Measurements from ENCODE around the gene TRIML2.

DNA sequence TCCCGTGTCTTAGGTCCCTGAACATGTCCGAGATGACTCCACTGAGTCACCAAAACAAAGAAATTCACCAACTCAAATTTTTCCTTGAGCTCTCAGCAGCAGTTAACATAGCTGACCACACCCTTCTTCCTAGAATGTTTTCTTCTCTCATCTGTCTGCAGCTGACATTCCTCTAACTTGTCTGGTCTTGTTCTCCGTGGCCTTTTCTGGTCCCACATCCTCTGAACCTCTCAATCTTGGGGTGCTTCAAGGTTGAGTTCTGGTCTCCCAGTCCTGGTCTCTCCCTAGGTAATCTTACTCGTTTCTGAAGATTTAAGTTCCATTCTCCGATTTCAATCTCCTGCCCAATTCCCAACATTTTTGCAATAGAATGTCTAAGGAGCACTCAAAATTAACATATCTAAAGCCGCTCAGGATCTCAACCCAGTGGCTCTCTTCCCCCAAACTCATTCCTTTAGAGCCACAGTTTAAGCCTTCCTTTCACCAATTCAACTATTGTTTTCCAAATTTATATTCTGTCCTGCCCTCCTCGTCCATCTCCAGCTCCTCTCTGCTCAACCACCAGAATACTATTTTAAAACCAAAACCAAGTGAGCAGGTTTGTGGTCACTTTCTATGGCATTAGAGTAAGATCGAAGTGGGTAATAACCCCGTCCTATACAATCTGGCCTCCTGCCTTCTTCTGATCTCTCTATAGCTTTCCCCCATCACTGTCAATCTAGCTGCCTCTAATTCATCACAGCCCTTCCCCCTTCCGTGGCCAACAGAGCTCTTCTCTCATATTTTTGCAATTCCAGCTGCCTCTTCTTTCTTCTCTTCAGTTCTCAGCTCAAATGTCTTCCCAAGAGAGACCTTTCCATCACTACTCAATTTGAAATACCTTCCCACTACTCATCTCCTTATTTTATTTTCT lies 1.2 kb downstream of the TRIML2 start:
- TF ChIP-seq, protein P1, sequence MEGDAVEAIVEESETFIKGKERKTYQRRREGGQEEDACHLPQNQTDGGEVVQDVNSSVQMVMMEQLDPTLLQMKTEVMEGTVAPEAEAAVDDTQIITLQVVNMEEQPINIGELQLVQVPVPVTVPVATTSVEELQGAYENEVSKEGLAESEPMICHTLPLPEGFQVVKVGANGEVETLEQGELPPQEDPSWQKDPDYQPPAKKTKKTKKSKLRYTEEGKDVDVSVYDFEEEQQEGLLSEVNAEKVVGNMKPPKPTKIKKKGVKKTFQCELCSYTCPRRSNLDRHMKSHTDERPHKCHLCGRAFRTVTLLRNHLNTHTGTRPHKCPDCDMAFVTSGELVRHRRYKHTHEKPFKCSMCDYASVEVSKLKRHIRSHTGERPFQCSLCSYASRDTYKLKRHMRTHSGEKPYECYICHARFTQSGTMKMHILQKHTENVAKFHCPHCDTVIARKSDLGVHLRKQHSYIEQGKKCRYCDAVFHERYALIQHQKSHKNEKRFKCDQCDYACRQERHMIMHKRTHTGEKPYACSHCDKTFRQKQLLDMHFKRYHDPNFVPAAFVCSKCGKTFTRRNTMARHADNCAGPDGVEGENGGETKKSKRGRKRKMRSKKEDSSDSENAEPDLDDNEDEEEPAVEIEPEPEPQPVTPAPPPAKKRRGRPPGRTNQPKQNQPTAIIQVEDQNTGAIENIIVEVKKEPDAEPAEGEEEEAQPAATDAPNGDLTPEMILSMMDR (IDR thresholded peaks at IDR 0.05): no peak
- no peak for TF ChIP-seq POLR2A (IDR thresholded peaks at IDR 0.05)
- TF ChIP-seq EP300 (IDR thresholded peaks at IDR 0.05): no peak

Data from suprapubic skin (tissue), 3 donors.